GM12874 (cell line): ENCODE results near the gene RADIL.

ENCODE experiments used
- TF ChIP-seq, protein P1 (sequence below): IDR thresholded peaks from 2 replicates; pipeline ENCODE4 v1.5.1; 2011; ENCODE audit warnings: low read depth, mild to moderate bottlenecking, control low read depth, low read length, moderate library complexity; ENCODE audit not compliant: insufficient read depth

The RADIL gene

DNA sequence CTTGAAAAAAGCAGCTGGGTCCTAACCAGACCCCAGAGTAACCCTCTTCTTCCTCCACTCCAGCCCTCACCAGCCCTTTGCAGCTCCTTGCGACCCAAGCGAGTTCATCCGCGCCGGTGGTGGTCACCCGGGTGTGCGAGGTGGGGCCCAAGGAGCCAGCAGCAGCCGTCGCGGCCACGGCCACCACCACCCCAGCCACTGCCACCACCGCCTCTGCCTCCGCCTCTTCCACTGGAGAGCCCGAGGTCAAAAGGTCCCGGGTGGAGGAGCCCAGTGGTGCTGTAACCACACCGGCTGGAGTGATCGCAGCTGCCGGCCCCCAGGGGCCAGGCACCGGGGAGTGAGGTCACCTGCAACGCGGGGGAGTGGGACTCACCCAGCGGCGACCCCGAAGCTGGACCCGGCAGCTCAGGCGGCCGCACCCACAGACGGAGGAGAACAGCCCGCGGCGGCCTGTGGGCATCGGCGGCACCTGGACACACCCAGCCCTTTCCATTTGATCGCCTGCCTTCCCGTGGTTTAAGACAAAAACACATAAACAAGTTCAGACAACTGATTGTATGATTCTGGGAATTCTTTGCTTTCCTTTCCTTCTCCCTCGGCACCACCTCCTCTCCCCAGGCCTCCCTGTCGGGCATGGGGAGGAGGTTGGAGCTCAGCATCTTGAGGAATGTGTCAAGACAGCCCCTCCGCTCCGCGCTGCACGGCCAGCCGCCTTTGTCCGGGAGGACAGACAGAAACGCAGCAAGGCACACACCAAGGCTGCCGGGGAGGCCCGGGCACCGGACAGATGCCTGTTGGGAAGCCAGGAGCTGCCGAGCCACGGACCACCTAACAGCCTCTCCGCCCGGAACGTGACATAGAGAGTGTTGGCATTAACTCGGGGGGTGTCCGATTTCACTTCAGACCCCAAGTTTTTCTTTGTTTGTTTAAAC is 121.1 kb downstream of the RADIL start:
- TF ChIP-seq, protein P1, sequence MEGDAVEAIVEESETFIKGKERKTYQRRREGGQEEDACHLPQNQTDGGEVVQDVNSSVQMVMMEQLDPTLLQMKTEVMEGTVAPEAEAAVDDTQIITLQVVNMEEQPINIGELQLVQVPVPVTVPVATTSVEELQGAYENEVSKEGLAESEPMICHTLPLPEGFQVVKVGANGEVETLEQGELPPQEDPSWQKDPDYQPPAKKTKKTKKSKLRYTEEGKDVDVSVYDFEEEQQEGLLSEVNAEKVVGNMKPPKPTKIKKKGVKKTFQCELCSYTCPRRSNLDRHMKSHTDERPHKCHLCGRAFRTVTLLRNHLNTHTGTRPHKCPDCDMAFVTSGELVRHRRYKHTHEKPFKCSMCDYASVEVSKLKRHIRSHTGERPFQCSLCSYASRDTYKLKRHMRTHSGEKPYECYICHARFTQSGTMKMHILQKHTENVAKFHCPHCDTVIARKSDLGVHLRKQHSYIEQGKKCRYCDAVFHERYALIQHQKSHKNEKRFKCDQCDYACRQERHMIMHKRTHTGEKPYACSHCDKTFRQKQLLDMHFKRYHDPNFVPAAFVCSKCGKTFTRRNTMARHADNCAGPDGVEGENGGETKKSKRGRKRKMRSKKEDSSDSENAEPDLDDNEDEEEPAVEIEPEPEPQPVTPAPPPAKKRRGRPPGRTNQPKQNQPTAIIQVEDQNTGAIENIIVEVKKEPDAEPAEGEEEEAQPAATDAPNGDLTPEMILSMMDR = no peak

DNA sequence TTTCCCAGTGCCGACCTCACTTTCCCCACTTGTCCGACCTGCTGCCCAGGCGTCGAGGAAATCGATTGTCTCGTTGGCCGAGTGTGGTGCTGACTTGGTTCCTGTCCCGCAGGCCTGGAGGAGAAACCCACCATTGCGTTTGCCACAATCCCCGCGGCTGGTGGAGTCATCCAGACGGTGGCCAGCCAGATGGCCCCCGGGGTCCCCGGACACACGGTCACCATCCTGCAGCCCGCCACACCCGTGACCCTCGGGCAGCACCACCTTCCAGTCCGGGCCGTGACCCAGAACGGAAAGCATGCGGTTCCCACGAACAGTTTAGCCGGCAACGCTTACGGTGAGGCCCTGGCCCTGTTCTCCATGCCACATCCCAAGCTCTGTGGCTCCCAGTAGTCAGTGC is 122.6 kb downstream of the RADIL start:
- TF ChIP-seq, protein P1 = no peak

DNA sequence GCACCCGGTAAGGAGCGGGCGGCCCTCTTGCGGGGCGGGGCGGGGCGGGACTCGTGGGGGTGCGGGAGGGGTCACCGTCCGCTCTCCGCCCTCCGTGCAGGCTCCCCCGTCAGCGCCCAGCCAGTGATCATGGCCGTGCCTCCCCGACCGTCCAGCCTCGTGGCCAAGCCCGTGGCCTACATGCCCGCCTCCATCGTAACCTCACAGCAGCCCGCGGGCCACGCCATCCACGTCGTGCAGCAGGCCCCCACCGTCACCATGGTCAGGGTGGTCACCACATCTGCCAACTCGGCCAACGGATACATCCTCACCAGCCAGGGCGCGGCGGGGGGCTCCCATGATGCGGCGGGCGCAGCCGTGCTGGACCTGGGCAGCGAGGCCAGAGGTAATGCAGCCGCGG is 124.3 kb downstream of the RADIL start:
- TF ChIP-seq, protein P1 = no peak

DNA sequence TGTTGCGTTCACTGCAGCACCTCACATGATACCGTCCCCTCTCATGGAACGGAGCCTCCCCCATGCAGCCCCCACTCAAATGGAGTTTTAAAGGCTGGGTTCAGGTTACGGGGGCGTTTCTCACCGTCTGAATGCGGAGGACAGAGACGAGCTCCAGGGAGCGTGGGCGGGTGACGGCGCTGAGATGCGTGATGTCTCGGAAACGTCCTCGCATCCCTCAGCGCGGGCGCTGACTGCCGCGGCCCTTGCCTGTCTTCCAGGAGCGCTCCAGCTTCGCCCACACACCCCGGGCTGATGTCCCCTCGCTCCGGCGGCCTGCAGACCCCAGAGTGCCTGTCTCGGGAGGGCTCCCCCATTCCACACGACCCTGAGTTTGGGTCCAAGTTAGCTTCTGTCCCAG is 124.7 kb downstream of the RADIL start:
- TF ChIP-seq, protein P1 = no peak

DNA sequence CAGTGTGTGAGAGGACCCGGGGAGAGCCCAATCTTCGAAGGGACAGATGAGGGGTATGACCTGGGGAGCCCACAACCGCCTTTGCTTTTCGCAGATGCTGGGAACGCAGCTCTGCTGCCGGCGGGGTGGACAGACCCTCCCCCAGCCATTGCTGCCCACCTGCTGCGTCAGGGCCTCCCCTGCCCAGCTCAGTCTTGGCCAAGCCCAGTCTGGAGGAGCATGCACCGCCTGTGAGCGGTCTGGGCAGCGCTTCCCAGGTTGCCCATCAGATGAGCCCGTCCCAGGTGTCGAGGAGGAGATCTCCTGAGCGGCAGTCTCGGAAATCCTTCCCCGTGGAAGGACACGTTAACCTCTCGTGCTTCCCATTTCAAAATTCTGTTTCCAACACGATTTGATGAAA is 125.4 kb downstream of the RADIL start:
- TF ChIP-seq, protein P1 = no peak

DNA sequence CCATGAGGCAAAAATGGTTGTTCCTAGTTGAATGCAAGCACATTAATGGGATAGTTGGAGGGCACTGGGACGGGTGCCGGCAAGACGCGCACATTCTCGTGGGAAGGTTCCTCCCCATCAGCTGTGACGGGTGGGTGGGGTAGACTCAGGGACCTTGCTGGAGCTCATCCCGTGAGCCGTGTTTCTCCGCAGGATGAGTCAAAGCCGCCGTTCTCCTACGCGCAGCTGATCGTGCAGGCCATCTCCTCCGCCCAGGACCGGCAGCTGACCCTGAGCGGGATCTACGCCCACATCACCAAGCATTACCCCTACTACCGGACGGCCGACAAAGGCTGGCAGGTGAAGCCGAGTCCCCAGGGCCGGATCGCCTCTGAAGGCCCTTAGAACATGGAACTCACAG is 128.5 kb downstream of the RADIL start:
- TF ChIP-seq, protein P1 = no peak

DNA sequence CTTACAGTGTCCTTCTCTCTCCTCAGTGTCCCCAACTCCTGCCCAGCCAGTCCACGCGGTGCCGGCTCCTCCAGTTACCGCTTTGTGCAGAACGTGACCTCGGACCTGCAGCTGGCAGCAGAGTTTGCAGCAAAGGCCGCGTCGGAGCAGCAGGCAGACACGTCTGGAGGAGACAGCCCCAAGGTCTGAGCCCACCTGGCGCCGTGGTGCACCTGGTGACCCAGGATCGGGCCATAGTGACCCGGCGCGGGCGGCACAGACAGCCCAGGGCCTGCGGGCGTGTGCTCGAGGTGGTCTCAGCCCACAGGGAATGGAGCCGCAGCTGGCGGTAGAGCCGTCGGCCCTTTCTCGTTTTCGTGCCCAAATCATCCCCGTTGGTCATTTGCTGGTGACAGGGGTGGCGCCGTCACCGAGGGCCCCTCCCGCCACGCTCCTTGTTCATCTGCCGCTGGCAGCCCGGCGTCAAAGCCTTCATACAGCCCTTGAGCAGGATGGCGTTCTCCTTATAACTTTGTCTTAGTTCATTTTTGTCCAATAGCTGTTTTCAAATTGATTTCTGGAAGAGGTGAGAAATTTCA is 129.0 kb downstream of the RADIL start:
- TF ChIP-seq, protein P1 = no peak
